Measurements from ENCODE around the gene IFNA16. TPM values are rescaled to one million over a fixed set of nuclear protein-coding genes. Genes with fewer than 3 reads are reported as not detected.
"Not testable (repeated sequence)": the region's sequence is repeated elsewhere in the genome, so short reads cannot be mapped to it uniquely, and the experiment has no call there.

IFNA16 gene
- total RNA-seq, 4 donors from 2014 or later = not detected

- DNase-seq (ENCODE audit: low spot score in 2 of 2) = no peak
- Histone ChIP-seq H3K27ac (no peak overlapping the region), H3K27me3 (no peaks in the 10 kb centered on the region), H3K4me3 (no peak overlapping the region), H3K4me1 (no peaks in the 10 kb centered on the region), H3K36me3 (no peaks in the 10 kb centered on the region), H3K9me3 (no peaks in the 10 kb centered on the region)
- 84 to 89% methylated on average over 4 of the region's 4 CpGs for WGBS, 2 donors
- TF ChIP-seq EP300 (IDR thresholded peaks at IDR 0.05) = no peak
- no peak for TF ChIP-seq POLR2A (IDR thresholded peaks at IDR 0.05)
Observed at GRCh38 chr9:21234153-21234687, 17.1 kb upstream of the IFNA16 start.

- Histone ChIP-seq H3K4me3 (no peak overlapping the region), H3K9me3 (no peaks in the 10 kb centered on the region), H3K27me3 (no peaks in the 10 kb centered on the region), H3K4me1 (no peaks in the 10 kb centered on the region), H3K27ac (no peak overlapping the region), H3K36me3 (no peaks in the 10 kb centered on the region)
- 83 to 100% methylated on average over 2 of the region's 2 CpGs for WGBS, 2 donors
- TF ChIP-seq EP300 (IDR thresholded peaks at IDR 0.05) = no peak
- TF ChIP-seq POLR2A (IDR thresholded peaks at IDR 0.05) = no peak
- no peak for TF ChIP-seq CTCF (IDR thresholded peaks at IDR 0.05)
- DNase-seq (ENCODE audit: low spot score in 2 of 2) = no peak
Observed at GRCh38 chr9:21233258-21233657, 16.1 kb upstream of the IFNA16 start.

- no peak for DNase-seq (ENCODE audit: low spot score in 2 of 2)
- Histone ChIP-seq H3K27me3 (no peaks in the 10 kb centered on the region), H3K27ac (no peak within 1 kb of the TSS), H3K4me1 (no peaks in the 10 kb centered on the region), H3K36me3 (no peaks in the 10 kb centered on the region), H3K4me3 (no peak within 1 kb of the TSS), H3K9me3 (no peaks in the 10 kb centered on the region)
- WGBS, 2 donors = 67 to 81% methylated on average over 2 of the region's 2 CpGs
- no peak for TF ChIP-seq CTCF (IDR thresholded peaks at IDR 0.05)
Observed at GRCh38 chr9:21228122-21228521, 11.0 kb upstream of the IFNA16 start, which contains the start of gene IFNA17. IFNA17 (minus strand) TSS chr9:21228222; CDS start chr9:21228173, 49 bp downstream.

DNA sequence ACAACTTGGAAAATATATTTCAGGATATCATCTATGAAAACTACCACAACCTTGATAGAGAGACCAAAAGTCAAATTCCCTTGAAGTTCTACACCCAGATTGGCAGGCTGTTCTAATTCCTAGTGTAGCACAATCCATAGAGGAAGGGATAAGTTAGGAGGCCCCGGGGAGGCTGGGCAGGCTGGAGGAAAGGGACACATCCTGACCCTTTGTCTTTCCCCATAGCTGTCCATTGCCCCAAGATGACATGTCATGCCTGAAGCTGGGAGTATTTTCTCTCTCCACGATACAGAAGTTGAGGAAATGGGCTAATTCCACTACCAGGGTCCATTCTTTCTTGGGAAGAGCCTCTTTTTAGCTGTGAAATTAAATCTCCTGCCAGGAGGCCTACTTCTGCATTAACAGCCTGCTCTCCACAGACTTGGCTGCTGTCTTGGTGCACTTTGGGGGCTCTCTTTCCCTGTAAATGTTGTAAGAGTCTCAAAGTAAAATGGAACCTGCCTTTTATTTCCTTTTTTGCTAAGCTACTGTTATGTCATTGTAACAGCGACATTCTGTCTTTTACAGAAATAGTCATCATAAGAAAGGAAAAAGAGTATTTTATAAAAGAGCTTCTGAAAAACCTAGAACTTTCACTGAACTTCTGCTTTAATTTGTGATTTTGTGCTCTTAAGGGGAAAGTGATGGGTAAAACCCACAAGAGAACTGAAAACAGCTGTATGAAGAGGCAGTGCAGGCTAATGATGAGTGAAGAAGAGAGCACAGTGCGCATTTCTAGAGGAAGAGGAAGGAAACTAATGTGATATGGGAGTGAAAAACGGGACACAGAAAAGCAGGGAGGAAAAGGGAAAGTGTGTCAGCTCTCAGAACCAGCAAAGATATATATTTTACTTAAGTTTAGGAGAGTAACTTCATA, 3.4 kb downstream of the IFNA16 start:
- peak in 1 of 5 experiments; percentile 16 for TF ChIP-seq CTCF (IDR thresholded peaks at IDR 0.05)
- H3K27ac ChIP-seq; DNase-seq (ENCODE audit: low spot score in 2 of 2); H3K9me3 ChIP-seq; H3K4me1 ChIP-seq; H3K27me3 ChIP-seq; H3K36me3 ChIP-seq; H3K4me3 ChIP-seq: not testable (repeated sequence)
- 40 to 46% methylated on average over 5 of the region's 5 CpGs for WGBS, 2 donors

DNA sequence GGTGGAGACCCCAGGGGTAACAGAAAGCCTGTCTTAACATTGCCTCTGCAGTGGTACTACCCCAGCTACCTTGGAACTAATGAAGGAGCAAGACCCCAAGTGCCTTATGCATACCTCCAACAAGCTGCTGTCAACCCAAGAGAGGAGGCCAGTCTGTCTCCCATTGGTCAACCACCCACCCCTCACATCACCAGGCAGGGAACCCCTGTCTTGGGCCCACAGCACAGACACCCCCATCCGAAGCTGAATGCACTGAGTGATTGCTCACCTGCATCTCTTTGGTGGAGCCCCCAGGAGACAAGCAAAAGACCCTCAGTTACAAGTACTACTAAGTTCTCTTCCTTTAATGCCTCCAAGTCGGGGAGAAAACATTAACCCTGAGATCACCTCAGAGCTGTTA, 5.0 kb downstream of the IFNA16 start:
- not testable (repeated sequence) for H3K27me3 ChIP-seq; H3K36me3 ChIP-seq; H3K27ac ChIP-seq; H3K4me1 ChIP-seq; H3K4me3 ChIP-seq; H3K9me3 ChIP-seq; DNase-seq (ENCODE audit: low spot score in 2 of 2)
- WGBS, 2 donors = 39 to 70% methylated on average over 2 of the region's 2 CpGs

GRCh38 chr9:21210782-21211181, 6.3 kb downstream of the IFNA16 start:
- not testable (repeated sequence) for H3K4me3 ChIP-seq; DNase-seq (ENCODE audit: low spot score in 2 of 2); H3K9me3 ChIP-seq; H3K4me1 ChIP-seq; H3K27me3 ChIP-seq; H3K27ac ChIP-seq; H3K36me3 ChIP-seq
- WGBS, 2 donors = 100% methylated on average over 1 to 2 of the region's 2 CpGs

Data from tibial nerve (tissue), 4 donors.